Fibroblast of skin of back (primary cell): Measurements from ENCODE around the gene RNF121.
A peak's percentile ranks its signal among the peaks of the same experiment; 100 is the strongest.

ENCODE experiments used
- DNase-seq: peaks from one replicate; pipeline ENCODE4 v3.0.0-alpha.2; 2013

The RNF121 gene

GRCh38 chr11:72039031-72039855, 110.4 kb downstream of the RNF121 start:
- DNase-seq, result peak; percentile 26

- DNase-seq, result no peak
These were observed 111.1 kb downstream of the RNF121 start for GRCh38 chr11:72039856-72040401.

GRCh38 chr11:72040491-72041363, 111.9 kb downstream of the RNF121 start:
- DNase-seq, result peak; percentile 97

- peak; percentile 81 for DNase-seq
These were observed 112.7 kb downstream of the RNF121 start for GRCh38 chr11:72041364-72042063.

GRCh38 chr11:72042064-72042745, 113.4 kb downstream of the RNF121 start:
- DNase-seq, result no peak

- no peak for DNase-seq
These were observed 117.0 kb downstream of the RNF121 start for GRCh38 chr11:72045849-72046248.
